ENCODE results near the gene PPP3R1.

The PPP3R1 gene

GRCh38 chr2:68151037-68151436 is 101.3 kb downstream of the PPP3R1 start:
- no peak for DNase-seq (ENCODE audit: low read depth in 2 of 2)

- no peak for DNase-seq (ENCODE audit: low read depth in 2 of 2)
Observed at GRCh38 chr2:68141875-68142274, 110.5 kb downstream of the PPP3R1 start.

- DNase-seq (ENCODE audit: low read depth in 2 of 2), result no peak
Observed at GRCh38 chr2:68135448-68136320, 116.6 kb downstream of the PPP3R1 start.

- no peak for DNase-seq (ENCODE audit: low read depth in 2 of 2)
Observed at GRCh38 chr2:68134554-68134953, 117.8 kb downstream of the PPP3R1 start.

GRCh38 chr2:68134120-68134519 is 118.2 kb downstream of the PPP3R1 start:
- no peak for DNase-seq (ENCODE audit: low read depth in 2 of 2)
